ENCODE measurements around the gene GPC2. TPM values are rescaled to one million over a fixed set of nuclear protein-coding genes. Genes with fewer than 3 reads are reported as not detected.
"Not testable (repeated sequence)": the region's sequence is repeated elsewhere in the genome, so short reads cannot be mapped to it uniquely, and the experiment has no call there.

GPC2 gene
- total RNA-seq, 1 donor from 2014 or later: 0.77 TPM

DNA sequence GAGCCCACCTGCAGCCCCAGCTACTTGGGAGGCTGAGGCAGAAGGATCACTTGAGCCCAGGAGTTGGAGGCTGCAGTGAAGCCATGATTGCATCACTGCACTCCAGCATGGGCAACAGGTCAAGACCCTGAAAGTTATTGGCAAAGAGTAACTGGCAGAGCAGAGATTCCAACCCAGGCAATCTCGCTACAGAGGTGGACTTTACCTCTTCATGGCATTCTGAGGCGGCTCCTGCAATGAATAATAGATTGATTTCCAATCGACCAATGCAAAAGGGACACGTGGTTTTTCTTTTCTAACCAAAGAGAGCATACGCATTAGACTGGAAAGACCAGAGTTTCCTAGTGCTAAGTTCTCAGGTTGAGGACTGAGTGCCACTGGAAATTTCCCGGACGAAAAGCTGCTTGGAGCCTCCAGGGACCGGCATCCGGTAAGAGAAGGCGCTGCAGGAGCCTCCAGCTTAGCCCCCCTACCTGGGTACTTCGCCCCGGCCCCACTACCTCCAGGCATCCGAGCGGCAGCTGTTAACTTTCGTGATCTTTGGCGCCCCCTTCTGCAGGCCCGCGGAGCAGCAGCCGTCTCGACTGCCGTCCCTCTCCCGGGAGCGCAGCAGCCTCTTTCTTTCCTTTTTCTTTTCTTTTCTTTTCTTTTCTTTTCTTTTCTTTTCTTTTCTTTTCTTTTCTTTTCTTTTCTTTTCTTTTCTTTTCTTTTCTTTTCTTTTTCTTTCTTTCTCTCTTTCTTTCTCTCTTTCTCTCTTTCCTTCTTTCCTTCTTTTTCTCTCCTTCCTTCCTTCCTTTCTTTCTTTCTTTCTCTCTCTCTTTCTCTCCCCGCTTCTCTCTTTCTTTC lies 46.4 kb downstream of the GPC2 start:
- intact Hi-C loops (cut with DNase I): no loop called here
- no peak overlapping the region for H3K27ac ChIP-seq

DNA sequence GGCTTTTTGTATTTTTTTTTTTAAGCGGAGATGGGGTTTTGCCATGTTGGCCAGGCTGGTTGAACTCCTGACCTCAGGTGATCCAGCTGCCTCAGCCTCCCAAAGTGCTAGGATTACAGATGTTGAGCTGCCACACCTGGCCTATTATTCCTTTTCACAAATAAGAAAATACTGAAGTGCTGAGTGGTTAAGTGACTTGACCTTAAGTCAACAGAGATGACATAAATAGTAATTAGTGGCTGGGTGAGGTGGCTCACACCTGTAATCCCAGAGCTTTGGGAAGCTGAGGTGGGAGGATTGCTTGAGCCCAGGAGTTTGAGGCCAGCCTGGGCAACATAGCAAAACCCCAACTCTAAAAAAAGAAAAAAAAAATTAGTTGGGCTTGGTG lies 47.0 kb downstream of the GPC2 start:
- H3K4me3 ChIP-seq; H3K27ac ChIP-seq; H3K9me3 ChIP-seq; H3K27me3 ChIP-seq (ENCODE audit: low read depth); DNase-seq; ATAC-seq; H3K36me3 ChIP-seq; intact Hi-C loops (cut with DNase I): not testable (repeated sequence)
- H3K4me1 ChIP-seq: peaks cover 29% of the 10 kb centered on the region

More for the DNA sequence above, 46.4 kb downstream of the GPC2 start:
- no peak for ATAC-seq
- DNase-seq: peak; percentile 82
- H3K27me3 ChIP-seq (ENCODE audit: low read depth): no peaks in the 10 kb centered on the region
- no peak overlapping the region for H3K4me3 ChIP-seq
- no peaks in the 10 kb centered on the region for H3K36me3 ChIP-seq
- H3K4me1 ChIP-seq: peaks cover 23% of the 10 kb centered on the region
- TF ChIP-seq, protein P1, sequence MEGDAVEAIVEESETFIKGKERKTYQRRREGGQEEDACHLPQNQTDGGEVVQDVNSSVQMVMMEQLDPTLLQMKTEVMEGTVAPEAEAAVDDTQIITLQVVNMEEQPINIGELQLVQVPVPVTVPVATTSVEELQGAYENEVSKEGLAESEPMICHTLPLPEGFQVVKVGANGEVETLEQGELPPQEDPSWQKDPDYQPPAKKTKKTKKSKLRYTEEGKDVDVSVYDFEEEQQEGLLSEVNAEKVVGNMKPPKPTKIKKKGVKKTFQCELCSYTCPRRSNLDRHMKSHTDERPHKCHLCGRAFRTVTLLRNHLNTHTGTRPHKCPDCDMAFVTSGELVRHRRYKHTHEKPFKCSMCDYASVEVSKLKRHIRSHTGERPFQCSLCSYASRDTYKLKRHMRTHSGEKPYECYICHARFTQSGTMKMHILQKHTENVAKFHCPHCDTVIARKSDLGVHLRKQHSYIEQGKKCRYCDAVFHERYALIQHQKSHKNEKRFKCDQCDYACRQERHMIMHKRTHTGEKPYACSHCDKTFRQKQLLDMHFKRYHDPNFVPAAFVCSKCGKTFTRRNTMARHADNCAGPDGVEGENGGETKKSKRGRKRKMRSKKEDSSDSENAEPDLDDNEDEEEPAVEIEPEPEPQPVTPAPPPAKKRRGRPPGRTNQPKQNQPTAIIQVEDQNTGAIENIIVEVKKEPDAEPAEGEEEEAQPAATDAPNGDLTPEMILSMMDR (IDR thresholded peaks at IDR 0.05): peak; percentile 87
- no peaks in the 10 kb centered on the region for H3K9me3 ChIP-seq

DNA sequence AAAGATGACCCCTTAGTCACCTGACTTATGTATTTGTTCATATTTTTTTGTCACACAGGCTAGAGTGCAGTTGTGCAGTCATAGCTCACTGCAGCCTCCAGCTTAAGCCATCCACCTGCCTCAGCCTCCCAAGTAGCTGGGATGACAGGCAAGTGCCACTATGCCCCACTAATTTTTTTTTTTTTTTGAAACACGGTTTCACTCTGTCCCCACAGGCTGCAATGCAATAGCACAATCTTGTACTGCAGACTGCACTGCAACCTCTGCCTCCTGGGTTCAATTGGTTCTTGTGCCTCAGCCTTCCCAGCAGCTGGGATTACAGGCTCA lies 48.6 kb downstream of the GPC2 start:
- Histone ChIP-seq H3K27me3 (ENCODE audit: low read depth) (no peaks in the 10 kb centered on the region), H3K4me3 (no peak overlapping the region), H3K4me1 (peaks cover 36% of the 10 kb centered on the region), H3K36me3 (no peaks in the 10 kb centered on the region), H3K9me3 (no peaks in the 10 kb centered on the region), H3K27ac (no peak overlapping the region)
- intact Hi-C loops (cut with DNase I): no loop called here
- ATAC-seq: no peak
- TF ChIP-seq, protein P1 (IDR thresholded peaks at IDR 0.05): no peak
- no peak for DNase-seq

DNA sequence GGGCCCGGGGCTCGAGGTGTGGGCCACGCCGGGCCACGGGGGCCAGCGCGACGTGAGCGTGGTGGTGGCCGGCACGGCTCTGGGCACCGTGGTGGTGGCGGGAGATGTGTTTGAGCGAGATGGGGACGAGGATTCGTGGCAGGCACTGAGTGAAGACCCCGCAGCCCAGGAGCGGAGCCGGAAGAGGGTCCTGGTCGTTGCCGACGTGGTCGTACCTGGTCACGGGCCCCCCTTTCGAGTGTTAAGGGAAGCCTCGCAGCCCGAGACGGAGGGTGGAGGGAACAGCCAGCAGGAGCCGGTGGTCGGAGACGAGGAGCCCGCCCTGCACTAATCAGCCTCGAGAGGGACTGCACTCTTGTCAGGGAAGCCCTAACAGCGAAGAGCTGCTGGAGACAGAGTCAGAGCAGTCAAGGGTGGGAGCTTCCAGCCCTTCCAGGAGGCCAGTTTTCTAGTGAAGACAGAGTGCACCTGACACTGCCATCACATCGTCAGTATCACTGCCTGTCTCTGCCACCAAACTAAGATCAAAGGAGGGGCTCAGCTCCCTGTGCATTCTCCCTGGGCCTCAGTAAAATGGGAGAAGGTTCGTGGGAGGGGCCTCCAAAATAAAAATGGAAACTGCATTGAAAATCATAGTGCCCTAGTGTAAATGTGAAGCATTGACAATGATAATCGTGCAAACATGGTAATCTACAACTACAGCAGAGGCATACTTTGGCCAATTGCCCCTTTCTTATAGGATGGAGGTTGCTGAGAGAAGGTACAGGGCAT lies 49.1 kb downstream of the GPC2 start:
- H3K27me3 ChIP-seq (ENCODE audit: low read depth): no peaks in the 10 kb centered on the region
- intact Hi-C loops (cut with DNase I): no loop called here
- TF ChIP-seq, protein P1 (IDR thresholded peaks at IDR 0.05): no peak
- DNase-seq: no peak
- H3K27ac ChIP-seq: peak overlapping the region; percentile 90
- ATAC-seq: peak; percentile 4 to 5
- H3K9me3 ChIP-seq: no peaks in the 10 kb centered on the region
- peak overlapping the region; percentile 81 for H3K4me3 ChIP-seq
- no peaks in the 10 kb centered on the region for H3K36me3 ChIP-seq
- peaks cover 36% of the 10 kb centered on the region for H3K4me1 ChIP-seq

DNA sequence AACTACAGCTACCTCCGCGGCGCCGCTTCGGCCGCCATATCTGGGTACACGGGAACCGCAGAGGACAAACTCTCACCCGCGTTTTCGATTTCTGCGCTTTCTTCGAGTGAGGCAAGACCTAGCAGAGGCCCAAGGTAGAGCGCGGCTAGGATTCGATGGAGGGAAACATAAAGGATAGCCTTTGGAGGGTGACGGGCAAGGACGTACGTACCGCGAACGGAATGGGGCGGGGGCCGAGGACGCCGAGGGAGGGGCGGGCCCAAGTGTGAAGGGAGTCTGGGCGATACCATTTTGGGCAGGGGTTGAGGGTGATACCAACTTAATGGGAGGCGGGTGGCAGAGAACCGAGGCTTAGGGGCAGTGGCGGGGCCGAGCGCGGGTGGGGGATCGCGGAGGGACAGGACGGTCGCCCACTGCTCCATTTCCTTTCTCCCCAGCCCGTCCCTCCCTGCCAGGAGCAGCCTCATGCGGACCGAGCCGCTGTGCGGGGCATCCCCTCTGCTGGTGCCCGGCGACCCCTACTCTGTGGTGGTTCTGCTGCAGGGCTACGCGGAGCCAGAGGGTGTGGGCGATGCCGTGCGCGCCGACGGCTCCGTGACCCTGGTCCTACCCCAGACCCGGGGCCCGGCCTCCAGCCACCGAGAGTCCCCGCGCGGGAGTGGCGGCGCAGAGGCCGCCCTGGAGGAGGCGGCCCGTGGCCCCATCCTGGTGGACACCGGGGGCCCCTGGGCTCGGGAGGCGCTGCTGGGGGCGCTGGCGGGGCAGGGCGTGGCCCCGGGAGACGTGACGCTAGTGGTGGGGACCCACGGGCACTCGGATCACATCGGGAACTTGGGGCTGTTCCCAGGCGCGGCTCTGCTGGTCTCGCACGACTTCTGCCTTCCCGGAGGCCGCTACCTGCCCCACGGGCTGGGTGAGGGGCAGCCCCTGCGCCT lies 50.0 kb downstream of the GPC2 start, which contains the start of gene MBLAC1:
TSS of gene MBLAC1 (plus strand) at position 37 of the 935 bp plus-strand sequence. CDS start at position 466, 429 bp downstream.
- peak within 1 kb of the TSS; percentile 81 for H3K4me3 ChIP-seq
- H3K27ac ChIP-seq: peak within 1 kb of the TSS; percentile 90
- TF ChIP-seq, protein P1 (IDR thresholded peaks at IDR 0.05): no peak
- no peaks in the 10 kb centered on the region for H3K36me3 ChIP-seq
- H3K4me1 ChIP-seq: peaks cover 36% of the 10 kb centered on the region
- no peaks in the 10 kb centered on the region for H3K9me3 ChIP-seq
- ATAC-seq (peak; percentile 97), DNase-seq (peak; percentile 88)
- intact Hi-C loops (cut with DNase I): no loop called here
- no peaks in the 10 kb centered on the region for H3K27me3 ChIP-seq (ENCODE audit: low read depth)
